HG02763 (cell line): ENCODE data around the gene CYP4F12.
"Not testable (repeated sequence)": the region's sequence is repeated elsewhere in the genome, so short reads cannot be mapped to it uniquely, and the experiment has no call there.

ENCODE experiments used
- ATAC-seq: cut with Tn5 transposase; IDR thresholded peaks from one replicate; pipeline ENCODE4 v1.9.1; 2021; ENCODE audit warnings: mild to moderate bottlenecking, moderate library complexity; ENCODE audit not compliant: unreplicated experiment

Gene CYP4F12

DNA sequence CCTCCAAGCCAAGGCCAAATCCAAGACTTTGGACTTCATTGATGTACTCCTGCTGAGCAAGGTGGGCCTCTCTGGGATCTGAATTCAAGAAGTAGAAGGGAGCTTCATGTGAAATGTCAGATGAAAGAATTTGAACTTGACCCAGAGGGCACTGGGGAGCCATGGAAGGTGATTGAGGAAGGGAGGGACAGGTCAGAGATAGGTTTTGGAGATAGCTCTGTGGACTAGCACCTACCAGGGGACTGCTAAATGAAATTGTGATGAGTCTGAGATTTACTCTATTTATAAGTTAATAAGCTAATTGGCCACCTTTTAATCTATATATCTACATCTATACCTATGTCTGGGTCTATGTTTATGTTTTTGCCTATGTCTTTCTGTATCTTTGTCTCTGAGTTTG, 22.8 kb upstream of the CYP4F12 start:
- ATAC-seq: not testable (repeated sequence)

DNA sequence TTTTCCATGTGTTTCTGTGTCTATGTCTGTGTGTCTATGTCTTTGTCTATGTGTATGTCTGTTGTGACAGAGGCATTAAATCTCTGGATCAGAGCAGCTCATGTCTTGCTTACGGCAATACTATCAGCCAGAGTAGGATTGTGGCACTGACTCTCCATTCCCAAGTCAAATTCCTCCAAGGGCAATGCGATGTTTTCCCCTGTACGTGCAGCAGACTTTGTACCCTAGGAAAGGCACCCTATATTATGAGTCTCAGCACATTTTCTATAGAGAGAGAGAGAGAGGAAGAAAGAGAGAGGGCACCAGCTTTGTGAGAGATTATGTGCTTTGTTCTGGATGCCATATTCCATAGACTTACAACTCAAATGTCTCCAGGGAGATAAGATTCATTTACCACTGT, 21.1 kb upstream of the CYP4F12 start:
- no peak for ATAC-seq

DNA sequence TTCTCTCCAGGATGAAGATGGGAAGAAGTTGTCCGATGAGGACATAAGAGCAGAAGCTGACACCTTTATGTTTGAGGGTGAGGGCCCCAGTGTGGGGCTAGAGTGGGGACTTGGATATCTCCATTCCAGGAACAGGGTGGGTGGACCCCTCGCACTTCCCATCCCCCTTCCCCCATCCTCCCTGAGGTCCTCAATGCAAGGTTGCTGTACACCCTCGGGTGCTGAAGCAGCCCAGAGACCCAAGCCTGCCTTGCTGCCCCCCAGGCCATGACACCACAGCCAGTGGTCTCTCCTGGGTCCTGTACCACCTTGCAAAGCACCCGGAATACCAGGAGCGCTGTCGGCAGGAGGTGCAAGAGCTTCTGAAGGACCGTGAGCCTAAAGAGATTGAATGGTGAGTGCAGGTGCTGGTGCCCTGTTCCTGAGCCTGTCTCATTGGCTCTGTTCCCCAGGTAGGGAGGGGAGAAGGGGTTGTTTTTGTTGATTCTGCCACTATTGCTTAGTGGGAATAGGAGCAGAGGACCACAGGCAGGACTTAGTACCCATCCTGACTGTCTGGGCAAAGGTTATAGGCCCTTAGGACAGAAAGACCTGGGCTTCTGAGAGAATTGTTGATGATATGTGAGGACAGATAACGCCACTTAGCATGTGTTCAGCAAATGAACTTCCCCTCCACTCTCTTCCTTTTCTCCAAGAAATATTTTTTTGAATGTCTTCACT, 20.2 kb upstream of the CYP4F12 start:
- no peak for ATAC-seq

DNA sequence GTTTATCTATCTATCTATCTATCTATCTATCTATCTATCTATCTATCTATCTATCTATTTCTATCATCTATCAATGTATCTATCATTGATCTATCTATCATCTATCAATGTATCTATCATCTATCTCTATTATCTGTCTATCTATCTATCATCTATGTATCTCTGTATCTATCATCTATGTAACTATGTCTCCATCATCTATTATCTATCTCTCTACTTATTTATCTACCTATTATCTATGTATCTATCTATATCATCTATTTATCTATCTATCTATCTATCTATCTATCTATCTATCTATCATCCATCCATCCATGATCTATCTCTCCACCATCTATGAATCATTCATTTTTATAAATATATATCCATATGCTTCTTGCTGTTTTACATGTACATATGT, 16.4 kb upstream of the CYP4F12 start:
- no peak for ATAC-seq

DNA sequence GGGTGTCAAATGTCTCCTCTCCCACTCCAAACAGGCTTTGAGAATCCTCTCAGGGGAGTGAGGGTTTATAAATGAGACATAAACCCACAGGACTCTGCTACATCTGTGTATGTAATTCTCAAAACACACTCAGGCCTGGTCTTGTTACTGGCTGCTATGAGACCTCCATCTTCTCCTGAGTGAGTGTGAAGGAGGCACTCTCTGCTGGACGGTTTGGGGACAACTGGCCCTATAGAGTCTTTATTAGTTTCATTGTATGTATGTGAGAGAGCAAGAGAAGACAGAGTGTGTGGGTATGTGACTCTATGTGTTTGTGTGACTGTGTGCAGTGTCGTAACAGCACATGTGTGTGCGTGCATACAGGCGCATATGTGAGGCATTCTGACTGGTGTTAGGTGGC, 9.6 kb upstream of the CYP4F12 start:
- ATAC-seq: no peak

DNA sequence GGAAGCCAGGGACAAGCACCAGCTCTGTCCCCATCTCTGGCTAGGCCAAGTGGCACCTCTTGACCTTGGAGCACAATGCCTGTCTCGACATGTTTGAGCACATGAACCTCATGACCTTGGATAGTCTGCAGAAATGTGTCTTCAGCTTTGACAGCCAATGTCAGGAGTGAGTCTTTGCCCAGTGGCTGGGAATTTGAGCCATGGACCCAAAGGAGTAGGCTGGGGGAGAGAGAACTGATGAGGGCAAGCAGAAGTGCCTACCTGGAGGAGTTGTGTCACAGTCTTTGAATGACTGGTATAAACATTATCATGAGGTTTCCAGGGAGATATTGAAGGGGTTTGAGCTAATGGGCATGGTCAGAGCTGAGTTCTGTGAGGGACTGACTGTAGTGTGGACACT, 6.7 kb upstream of the CYP4F12 start:
- no peak for ATAC-seq

DNA sequence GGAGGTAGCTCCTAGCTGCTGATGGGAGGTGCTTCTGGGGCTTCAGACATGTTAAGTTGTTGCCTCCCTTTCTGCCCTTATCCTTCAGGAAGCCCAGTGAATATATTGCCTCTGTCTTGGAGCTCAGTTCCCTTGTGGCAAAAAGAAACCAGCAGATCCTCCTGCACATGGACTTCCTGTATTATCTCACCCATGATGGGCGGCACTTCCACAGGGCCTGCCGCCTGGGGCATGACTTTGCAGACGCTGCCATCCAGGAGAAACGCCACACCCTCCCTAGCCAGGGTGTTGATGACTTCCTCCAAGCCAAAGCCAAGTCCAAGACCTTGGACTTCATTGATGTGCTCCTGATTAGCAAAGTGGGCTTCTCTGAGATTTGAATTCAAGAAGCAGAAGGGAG, 6.0 kb upstream of the CYP4F12 start:
- no peak for ATAC-seq

DNA sequence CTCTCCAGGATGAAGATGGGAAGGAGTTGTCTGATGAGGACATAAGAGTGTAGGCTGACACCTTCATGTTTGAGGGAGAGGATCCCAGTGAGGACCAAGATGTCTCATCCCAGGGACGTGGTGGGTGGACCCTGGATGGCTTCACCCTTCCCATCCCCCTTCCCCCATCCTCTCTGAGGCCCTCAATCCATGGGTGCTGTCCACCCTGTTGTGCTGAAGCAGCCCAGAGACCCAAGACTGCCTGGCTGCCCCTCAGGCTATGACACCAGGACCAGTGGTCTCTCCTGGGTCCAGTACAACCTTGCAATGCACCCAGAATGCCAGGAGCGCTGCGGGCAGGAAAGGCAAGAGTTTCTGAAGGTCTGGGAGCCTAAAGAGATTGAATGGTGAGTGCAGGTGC, 3.4 kb upstream of the CYP4F12 start:
- no peak for ATAC-seq

DNA sequence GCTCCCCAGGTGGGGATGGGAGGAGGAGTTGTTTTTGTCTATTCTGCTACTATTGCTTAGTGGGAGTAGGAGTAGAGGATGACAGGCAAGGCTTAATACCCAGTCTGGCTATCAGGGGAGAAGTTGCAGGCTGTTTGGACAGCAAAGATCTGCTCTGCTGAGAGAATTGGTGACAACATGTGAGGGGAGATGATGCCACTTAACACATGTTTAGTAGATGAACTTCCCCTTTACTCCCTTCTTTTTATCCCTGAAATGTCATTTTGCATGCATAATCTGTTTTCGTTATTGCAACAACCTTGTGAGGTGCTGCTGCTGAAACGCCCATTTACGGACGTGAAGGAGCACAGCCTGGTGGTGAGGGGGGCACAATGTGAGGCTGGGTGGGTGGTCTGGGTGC, 3.0 kb upstream of the CYP4F12 start:
- ATAC-seq: no peak

DNA sequence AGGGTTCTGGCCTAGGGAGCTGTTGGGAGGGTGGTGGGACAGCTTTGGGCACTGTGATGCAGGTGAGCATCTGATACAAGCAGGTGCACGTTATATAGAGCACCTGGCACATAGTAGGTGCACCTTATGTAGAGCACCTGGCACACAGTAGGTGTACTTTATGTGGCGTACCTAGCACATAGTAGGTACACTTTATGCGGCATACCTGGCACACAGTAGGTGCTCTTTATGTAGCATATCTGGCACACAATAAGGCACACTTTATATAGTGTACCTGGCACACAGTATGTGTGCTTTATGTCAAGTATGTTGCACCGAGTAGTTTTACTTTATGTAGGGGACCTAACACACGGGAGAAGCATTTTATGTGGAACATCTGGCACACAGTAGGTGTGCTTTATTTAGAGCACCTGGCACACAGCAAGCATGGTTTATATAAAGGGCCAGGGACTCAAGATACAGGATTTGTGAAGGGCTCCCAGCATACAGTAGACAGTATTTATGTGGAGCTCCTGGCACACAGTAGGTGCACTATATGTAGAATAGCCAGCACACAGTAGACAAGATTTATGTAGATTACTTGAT, 1.6 kb upstream of the CYP4F12 start:
- no peak for ATAC-seq

DNA sequence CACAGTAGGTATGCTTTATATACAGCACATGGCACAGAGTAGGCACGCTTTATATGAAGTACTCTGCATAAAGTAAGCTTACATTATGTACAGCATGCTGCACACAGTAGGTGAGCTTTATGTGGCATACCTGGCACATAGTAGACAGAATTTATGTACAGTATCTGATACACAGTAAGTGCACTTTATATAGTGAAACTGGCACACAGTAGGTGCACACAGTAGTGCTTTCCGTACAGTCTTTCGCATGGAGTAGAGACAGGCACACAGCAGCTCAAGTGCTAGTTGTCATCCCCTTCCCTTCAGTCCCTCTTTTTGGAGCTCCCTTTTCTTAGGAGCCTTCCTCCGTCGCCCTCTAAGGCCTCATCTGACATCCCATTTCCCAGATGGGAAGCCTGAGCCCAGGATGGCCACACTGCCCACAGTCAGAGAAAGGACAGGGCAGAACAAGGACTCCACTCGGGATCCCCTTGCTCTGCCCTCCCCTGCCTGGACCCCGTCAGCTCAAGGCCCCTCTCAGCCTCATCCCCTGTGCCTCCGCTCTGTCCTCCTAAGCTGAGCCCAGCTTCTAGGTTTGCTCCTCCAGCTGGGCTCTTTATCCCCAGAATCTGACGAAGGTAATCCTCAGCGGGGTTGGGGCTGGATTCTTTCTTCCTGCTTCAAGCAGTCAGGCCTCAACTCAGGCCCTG, 852 bp upstream of the CYP4F12 start:
- no peak for ATAC-seq

DNA sequence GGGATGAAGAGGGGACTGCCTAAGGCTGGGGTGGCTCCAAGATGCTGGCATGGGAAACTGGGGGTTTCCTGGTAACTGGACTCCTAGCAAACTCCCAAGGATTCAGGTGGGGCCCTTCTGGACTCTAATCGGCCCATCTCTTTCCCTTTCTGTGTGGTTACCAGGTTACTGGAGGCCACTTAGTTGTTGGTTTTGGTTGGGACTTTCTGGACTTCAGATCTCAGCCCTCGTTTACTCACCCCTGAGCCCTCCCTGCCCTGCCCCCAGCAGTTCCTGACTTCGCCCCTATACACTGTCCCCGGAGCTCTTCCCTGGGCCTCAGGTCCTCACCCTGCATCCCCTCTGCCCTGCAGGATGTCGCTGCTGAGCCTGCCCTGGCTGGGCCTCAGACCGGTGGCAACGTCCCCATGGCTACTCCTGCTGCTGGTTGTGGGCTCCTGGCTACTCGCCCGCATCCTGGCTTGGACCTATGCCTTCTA, 328 bp downstream of the CYP4F12 start:
- ATAC-seq: no peak

DNA sequence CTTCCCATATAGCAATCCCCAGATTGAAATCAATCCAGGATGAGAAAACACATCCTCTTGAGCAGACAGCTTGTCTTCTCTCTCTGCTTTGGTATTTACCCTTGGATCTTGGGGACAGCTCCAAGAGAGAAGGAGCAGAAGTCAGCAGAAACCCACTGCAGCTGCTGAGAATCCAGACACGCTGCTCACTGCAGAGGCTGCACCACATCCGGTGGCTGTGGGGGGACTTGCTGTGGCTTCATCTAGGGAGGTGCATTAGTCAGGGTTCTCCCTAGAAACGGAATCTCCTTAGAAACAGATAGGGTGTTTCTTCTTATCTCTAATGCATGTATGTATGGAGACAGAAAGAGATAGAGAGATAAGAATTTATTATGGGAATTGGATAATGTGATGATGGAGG, 2.7 kb downstream of the CYP4F12 start:
- no peak for ATAC-seq

DNA sequence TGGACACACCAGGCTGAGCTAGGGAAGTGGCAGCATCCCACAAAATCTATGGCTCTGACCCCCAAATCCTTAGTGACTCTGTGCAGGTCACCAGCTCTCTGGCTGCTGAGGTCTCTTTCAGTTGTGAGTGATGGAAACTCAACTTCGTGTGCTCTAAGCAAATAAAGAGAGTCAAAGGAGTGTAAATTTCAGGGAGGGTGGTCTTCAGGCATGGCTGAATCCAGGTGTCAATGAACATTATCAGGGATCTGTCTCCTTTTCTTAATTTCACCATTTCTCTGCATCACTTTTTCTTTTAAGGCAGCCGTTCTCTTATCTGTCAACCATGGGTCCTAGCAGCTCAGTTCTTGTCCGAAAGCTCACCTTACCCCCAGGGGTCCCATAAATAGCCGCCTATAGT, 6.2 kb downstream of the CYP4F12 start:
- ATAC-seq: no peak

DNA sequence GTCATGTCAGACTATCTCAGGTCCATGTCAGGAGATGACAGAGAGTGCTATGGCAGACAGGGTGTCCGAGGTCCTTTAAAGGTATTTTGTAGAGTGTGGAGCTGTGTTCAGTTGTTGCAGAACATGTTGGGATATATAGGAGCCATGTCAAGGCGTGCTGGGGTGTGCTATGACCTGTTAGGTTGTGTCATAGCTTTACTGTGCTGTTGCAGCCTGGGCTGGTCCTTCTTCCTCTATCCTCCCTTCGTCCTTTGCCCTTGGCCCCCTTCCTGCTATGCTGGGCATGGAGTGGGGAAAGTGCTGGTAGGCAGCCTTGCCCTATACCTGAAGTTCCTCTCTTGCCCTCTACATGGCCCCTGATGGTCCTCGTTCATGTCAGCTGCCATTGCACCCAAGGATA, 7.0 kb downstream of the CYP4F12 start:
- ATAC-seq: not testable (repeated sequence)

DNA sequence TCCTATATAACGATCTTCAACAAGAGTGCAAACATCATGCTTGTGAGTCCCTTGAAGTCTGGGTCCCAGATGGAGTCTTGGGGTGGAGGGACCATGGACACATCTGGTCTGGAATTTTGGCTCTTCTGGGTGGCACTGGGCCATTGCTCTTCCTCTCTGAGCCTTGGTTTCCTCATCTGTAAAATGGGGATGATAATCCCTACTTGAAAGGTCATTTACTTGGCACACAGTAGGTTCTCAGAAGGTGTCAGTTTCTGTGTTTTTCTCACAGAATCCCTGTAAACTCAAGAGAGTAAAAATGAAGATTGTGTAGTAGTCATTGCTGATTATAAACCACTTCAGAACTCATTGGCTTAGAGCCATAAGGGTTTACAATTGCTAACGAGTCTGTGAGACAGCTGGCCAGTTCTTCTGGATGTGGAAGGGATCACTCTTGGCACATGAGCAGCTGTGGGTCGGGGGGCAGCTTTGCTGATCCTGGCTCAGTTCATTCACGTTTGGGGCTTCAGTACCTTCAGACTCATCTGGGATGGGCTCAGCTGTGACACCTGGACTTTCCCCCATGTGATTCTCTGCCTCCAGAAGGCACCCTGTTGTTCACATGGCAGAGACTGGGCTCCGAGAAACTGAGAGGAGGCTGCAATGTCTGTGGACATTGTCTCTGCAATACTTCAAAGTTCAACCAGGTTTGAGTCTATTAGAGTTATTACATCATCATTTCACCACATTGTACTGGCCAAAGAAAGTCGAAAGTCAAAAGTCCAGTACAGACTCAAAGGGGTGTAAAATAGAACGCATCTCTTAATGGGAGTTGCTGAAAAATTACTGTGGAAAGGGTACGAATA, 7.8 kb downstream of the CYP4F12 start:
- ATAC-seq: no peak

DNA sequence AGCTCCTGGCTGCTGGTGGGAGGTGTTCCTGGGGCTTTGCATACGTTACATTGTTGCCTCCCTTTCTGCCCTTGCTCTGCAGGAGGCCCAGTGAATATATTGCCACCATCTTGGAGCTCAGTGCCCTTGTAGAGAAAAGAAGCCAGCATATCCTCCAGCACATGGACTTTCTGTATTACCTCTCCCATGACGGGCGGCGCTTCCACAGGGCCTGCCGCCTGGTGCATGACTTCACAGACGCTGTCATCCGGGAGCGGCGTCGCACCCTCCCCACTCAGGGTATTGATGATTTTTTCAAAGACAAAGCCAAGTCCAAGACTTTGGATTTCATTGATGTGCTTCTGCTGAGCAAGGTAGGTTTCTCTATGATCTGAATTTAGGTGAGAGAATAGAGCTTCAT, 10.5 kb downstream of the CYP4F12 start:
- no peak for ATAC-seq

DNA sequence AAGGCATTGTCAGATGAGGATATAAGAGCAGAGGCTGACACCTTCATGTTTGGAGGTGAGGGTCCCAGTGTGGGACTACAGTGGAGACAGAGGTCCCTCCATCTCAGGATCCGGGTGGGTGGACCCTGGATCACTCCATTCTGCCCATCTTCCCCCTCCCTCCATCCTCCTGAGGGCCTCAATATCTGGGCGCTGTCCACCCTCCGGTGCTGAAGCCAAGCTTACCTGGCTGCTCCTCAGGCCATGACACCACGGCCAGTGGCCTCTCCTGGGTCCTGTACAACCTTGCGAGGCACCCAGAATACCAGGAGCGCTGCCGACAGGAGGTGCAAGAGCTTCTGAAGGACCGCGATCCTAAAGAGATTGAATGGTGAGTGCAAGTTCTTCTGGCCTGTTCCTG, 11.9 kb downstream of the CYP4F12 start:
- ATAC-seq: no peak

DNA sequence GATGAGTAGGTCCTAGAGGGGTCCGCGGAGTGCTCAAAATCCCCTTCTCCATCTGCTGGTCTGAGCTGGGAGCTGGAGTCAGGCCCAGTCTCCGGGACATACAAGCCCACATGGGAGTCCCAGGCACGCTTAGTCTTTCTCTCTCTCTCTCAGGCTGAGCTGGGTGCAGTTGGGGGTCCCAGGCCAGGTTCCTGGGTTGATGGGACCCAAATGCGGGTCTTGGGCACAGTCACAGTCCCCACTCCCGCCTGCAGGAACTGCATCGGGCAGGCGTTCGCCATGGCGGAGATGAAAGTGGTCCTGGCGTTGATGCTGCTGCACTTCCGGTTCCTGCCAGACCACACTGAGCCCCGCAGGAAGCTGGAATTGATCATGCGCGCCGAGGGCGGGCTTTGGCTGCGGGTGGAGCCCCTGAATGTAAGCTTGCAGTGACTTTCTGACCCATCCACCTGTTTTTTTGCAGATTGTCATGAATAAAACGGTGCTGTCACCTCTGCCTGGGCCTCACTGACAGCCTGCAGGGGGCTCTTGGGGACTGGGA, 23.8 kb downstream of the CYP4F12 start:
- ATAC-seq: no peak

DNA sequence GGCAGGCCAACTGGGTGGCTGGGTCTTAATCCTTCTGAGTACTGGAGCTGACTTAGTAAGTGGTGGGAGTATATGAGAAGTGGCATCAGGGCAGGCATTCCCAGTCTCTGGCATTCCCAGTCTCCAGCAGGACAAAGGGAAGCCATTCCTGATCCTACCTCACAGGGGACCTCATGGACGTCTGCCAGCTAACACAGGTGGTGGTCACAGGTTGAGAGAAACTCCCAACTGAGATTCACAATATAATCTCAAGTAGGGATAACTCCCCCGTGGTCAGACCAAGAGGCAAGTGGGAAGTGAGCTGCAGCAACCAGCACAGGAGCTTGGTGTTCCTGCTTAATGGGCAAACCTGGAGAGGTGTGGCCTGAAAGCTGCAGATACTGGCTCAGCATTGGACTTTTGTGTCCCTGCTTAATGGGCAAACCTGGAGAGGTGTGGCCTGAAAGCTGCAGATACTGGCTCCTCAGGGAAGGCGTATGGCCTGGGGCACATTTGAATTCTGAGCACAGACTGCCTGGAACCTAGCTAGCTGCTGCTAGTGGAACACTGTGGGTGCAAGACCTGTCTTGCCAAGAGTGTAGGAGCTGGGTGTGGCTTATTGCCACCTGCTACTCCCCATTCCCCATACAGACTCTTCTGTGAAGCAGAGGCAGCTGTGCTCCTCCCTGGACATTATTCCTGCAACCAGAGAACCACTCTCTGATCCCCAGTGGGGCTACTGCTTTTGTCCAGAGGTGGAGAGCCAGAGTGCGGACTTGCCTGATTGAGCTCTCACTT, 29.1 kb downstream of the CYP4F12 start:
- no peak for ATAC-seq
